Lung (tissue), 16 donors: ENCODE measurements around the gene WASHC4. TPM values are rescaled to one million over a fixed set of nuclear protein-coding genes. Genes with fewer than 3 reads are reported as not detected.
A peak's percentile ranks its signal among the peaks of the same experiment; 100 is the strongest.

Experiments
- ATAC-seq: fragments of 200-7000 bp; cut with Tn5 transposase; one replicate; pipeline ENCODE4 v1.9.1; 2020; ENCODE audit warnings: moderate number of reproducible peaks; ENCODE audit not compliant: insufficient read depth, low FRiP score
- DNase-seq, 3 donors: peaks; one replicate each; pipeline ENCODE4 v3.0.0-alpha.2; 2013 to 2017
- H3K27ac ChIP-seq, 2 donors: one replicate each; pipeline ENCODE4 v1.5.1; 2013; ENCODE audit warnings: mild to moderate bottlenecking in 2 of 2, moderate library complexity in 2 of 2, control low read depth in 1 of 2, inconsistent platforms in 1 of 2, low read depth in 1 of 2, low read length in 1 of 2
- H3K27me3 ChIP-seq, 3 donors: one replicate each; pipeline ENCODE4 v1.5.1; 2013; ENCODE audit warnings: low read length in 2 of 3; ENCODE audit not compliant: control insufficient read depth in 3 of 3, insufficient read depth in 3 of 3
- H3K36me3 ChIP-seq, 4 donors: one replicate each; pipeline ENCODE4 v1.5.1; 2013; ENCODE audit warnings: low read length in 4 of 4, mild to moderate bottlenecking in 1 of 4, moderate library complexity in 1 of 4; ENCODE audit not compliant: control insufficient read depth in 4 of 4, insufficient read depth in 4 of 4
- H3K4me1 ChIP-seq, 5 donors: one replicate each; pipeline ENCODE4 v1.5.1; 2013; ENCODE audit warnings: low read length in 5 of 5, mild to moderate bottlenecking in 2 of 5, moderate library complexity in 1 of 5; ENCODE audit not compliant: control insufficient read depth in 5 of 5, insufficient read depth in 5 of 5
- H3K4me3 ChIP-seq: one replicate; pipeline ENCODE4 v1.5.1; 2013; ENCODE audit warnings: mild to moderate bottlenecking, control low read depth, moderate library complexity
- H3K9ac ChIP-seq, 2 donors: one replicate each; pipeline ENCODE4 v1.5.1; 2013; ENCODE audit warnings: low read length in 2 of 2, control low read depth in 1 of 2; ENCODE audit not compliant: insufficient read depth in 1 of 2
- H3K9me3 ChIP-seq, 4 donors: one replicate each; pipeline ENCODE4 v1.5.1; 2013; ENCODE audit warnings: low read length in 3 of 4, mild to moderate bottlenecking in 1 of 4, moderate library complexity in 1 of 4; ENCODE audit not compliant: control insufficient read depth in 4 of 4, insufficient read depth in 3 of 4
- WGBS, 2 donors: extraction: QIAGEN DNeasy Blood & Tissue Kit; methylation state at CpG; one replicate each; pipeline ENCODE4 v1.1.7; 2013; 5-methylcytosine and 5-hydroxymethylcytosine counted together
- long read RNA-seq, 5 donors: transcript quantifications; one replicate each; lab custom pipeline, GENCODE V29; 2026
- polyA plus RNA-seq, 2 donors: library from polyadenylated mRNA; stranded (reverse); fragments of 200-250 nt; gene quantifications; one replicate each; pipeline ENCODE4 v1.2.1, GENCODE V29; 2013
- total RNA-seq, 2 donors: library from RNA; depleted of rRNA in 1 of 2; stranded (reverse); fragments of >200 nt in 1 of 2; gene quantifications; one replicate each; pipeline ENCODE4 v1.2.1, GENCODE V29; 2014 to 2021
- TF ChIP-seq, protein P1 (sequence below): IDR thresholded peaks from 2 replicates; pipeline ENCODE4 v1.5.1; 2012; ENCODE audit warnings: mild to moderate bottlenecking; ENCODE audit errors: control extremely low read depth, extremely low read depth
- donor health status: control.
- donor health status: control.
- donor health status: Bipolar disorder and iron deficiency.
- donor health status: healthy.
- donor health status: DM: yes; HTN: yes; CAD: no.

WASHC4 gene, protein sequence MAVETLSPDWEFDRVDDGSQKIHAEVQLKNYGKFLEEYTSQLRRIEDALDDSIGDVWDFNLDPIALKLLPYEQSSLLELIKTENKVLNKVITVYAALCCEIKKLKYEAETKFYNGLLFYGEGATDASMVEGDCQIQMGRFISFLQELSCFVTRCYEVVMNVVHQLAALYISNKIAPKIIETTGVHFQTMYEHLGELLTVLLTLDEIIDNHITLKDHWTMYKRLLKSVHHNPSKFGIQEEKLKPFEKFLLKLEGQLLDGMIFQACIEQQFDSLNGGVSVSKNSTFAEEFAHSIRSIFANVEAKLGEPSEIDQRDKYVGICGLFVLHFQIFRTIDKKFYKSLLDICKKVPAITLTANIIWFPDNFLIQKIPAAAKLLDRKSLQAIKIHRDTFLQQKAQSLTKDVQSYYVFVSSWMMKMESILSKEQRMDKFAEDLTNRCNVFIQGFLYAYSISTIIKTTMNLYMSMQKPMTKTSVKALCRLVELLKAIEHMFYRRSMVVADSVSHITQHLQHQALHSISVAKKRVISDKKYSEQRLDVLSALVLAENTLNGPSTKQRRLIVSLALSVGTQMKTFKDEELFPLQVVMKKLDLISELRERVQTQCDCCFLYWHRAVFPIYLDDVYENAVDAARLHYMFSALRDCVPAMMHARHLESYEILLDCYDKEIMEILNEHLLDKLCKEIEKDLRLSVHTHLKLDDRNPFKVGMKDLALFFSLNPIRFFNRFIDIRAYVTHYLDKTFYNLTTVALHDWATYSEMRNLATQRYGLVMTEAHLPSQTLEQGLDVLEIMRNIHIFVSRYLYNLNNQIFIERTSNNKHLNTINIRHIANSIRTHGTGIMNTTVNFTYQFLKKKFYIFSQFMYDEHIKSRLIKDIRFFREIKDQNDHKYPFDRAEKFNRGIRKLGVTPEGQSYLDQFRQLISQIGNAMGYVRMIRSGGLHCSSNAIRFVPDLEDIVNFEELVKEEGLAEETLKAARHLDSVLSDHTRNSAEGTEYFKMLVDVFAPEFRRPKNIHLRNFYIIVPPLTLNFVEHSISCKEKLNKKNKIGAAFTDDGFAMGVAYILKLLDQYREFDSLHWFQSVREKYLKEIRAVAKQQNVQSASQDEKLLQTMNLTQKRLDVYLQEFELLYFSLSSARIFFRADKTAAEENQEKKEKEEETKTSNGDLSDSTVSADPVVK
- total RNA-seq (100 to 1,000 TPM in 1 of 2 donors, 10 to 100 TPM in 1; 46.9 to 150 TPM), polyA plus RNA-seq (10 to 100 TPM; 18.8 to 21.7 TPM)
- long read RNA-seq, donor 1, partial matches to known transcripts = 7 of 7 reads
- long read RNA-seq, donor 1, other reads (novel, unspliced or antisense) = 0 of 7 reads
- long read RNA-seq, donor 2 = 0 reads
- long read RNA-seq, donor 3, partial matches to known transcripts = 5 of 6 reads
- long read RNA-seq, donor 3, other reads (novel, unspliced or antisense) = 0 of 6 reads
- long read RNA-seq, donor 4 = 0 reads
- long read RNA-seq, donor 5, full-length matches to known transcripts = 2 of 8 reads
- long read RNA-seq, donor 5, partial matches to known transcripts = 6 of 8 reads
- long read RNA-seq, donor 5, other reads (novel, unspliced or antisense) = 0 of 8 reads

DNA sequence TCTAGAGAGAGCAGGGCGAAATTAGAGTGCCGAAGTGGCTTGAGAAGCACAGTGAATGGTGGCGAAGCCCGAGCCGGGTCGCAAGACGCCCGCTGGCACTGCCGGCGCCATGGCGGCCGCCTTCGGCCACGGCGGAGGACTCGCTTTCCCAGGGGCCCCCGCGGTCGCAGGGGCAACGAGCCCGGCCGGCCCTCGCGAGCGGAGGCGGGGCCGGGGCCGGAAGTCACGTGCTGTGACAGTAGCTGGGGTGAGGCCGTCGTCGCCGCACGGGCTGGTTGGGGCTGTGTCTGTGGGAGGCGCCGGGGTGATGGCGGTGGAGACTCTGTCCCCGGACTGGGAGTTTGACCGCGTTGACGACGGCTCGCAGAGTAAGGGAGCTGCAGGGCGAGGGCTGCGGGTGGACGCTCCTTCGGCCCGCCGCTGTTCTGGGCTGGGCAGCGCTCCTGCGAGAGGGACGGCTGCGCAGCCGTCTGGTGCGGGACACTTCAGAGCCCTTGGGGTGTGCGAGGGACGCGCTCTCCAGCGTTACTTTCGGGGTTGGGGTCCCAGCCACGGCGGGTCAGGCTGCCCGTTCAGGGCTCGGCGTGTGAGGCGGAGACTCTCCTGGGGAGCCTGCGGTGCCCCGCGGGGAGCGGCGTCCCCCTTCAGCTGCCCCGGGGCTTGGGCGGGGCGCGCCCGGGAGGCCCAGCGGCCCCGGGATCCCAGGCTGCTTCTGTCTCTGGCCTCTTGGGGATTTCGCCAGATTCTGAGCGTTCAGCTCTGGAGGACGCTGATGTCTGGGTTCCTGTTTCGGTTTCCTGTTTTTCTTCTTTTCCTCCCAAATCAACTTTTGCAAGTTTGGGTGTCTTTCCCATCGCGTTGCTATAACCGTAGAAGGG is at the start of gene WASHC4:
TSS of gene WASHC4 (plus strand) at position 238 of the 878 bp plus-strand sequence. CDS start at position 308, 70 bp downstream.
- H3K4me1 ChIP-seq = peaks cover 0 to 20% (median 3%) of the 10 kb centered on the region in 5 donors
- H3K9me3 ChIP-seq = no peaks in the 10 kb centered on the region
- peak within 1 kb of the TSS; percentile 98 to 100 for H3K27ac ChIP-seq
- peak; percentile 95 to 97 (median 95) for DNase-seq
- WGBS, 2 donors = 0% methylated on average over 85 of the region's 85 CpGs
- peak; percentile 96 for ATAC-seq
- TF ChIP-seq, protein P1, sequence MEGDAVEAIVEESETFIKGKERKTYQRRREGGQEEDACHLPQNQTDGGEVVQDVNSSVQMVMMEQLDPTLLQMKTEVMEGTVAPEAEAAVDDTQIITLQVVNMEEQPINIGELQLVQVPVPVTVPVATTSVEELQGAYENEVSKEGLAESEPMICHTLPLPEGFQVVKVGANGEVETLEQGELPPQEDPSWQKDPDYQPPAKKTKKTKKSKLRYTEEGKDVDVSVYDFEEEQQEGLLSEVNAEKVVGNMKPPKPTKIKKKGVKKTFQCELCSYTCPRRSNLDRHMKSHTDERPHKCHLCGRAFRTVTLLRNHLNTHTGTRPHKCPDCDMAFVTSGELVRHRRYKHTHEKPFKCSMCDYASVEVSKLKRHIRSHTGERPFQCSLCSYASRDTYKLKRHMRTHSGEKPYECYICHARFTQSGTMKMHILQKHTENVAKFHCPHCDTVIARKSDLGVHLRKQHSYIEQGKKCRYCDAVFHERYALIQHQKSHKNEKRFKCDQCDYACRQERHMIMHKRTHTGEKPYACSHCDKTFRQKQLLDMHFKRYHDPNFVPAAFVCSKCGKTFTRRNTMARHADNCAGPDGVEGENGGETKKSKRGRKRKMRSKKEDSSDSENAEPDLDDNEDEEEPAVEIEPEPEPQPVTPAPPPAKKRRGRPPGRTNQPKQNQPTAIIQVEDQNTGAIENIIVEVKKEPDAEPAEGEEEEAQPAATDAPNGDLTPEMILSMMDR = no peak
- H3K27me3 ChIP-seq = no peaks in the 10 kb centered on the region
- H3K9ac ChIP-seq = peak within 1 kb of the TSS; percentile 75 to 91
- peak within 1 kb of the TSS; percentile 95 for H3K4me3 ChIP-seq
- peaks cover 0 to 8% (median 4%) of the 10 kb centered on the region in 4 donors for H3K36me3 ChIP-seq

DNA sequence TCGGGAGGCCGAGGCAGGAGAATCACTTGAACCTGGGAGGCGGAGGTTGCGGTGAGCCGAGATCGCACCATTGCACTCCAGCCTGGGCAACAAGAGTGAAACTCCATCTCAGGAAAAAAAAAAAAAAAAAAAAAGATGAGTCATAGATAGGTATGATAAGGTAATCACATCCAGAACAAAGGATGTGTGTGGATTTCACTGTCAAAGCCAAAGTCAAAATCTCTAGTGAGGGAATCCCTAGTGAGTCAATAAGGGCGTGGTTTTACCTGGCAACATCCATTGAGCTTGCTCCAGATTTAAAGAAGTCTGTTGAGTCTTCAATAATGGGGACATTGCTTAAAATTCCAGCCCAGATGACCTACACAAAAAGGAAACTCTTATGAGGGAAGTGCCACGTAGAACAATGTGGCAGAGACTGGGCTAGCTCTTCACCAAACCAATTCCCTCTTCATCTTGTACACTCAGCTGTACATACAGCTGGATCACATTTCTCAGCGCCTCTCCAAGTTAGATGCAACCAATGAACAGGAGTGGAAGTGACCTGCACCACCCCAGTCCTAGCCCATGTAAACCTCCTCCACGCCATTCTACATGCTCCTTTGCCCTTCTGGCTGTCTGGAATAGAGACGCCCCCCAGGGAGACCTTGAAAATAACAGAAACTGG is 46.7 kb upstream of the WASHC4 start:
- WGBS, 2 donors = 88 to 94% methylated on average over 5 to 11 of the region's 11 CpGs
- Histone ChIP-seq H3K9me3 (no peaks in the 10 kb centered on the region), H3K4me3 (no peak overlapping the region), H3K9ac (no peak overlapping the region), H3K4me1 (no peaks in the 10 kb centered on the region), H3K36me3 (peaks cover 0 to 4% (median 1%) of the 10 kb centered on the region in 4 donors), H3K27me3 (no peaks in the 10 kb centered on the region), H3K27ac (no peak overlapping the region)
- DNase-seq (no peak), ATAC-seq (no peak)
- TF ChIP-seq, protein P1 = no peak
